GM12891 (cell line): ENCODE measurements around the gene LRP1.
A peak's percentile ranks its signal among the peaks of the same experiment; 100 is the strongest.

ENCODE experiments used
- DNase-seq: peaks from one replicate; pipeline ENCODE4 v3.0.0; 2011; ENCODE audit warnings: low spot score; ENCODE audit not compliant: insufficient read length
- FAIRE-seq: peaks from 2 replicates; lab custom pipeline; 2011; peaks lifted over from hg19 to GRCh38; lab: Jason Lieb, UNC
- PAX5 ChIP-seq: IDR thresholded peaks from 2 replicates; pipeline ENCODE4 v1.6.1; 2011; ENCODE audit warnings: low read length, moderate library complexity, mild to moderate bottlenecking; ENCODE audit not compliant: insufficient read depth, severe bottlenecking
- POLR2A ChIP-seq: IDR thresholded peaks from 2 replicates; pipeline ENCODE4 v1.6.1; 2011; ENCODE audit warnings: low read depth, low read length, control low read depth
- POLR2AphosphoS5 ChIP-seq: IDR thresholded peaks from 2 replicates; pipeline ENCODE4 v1.6.1; 2011; ENCODE audit warnings: low read depth, low read length, control low read depth
- POU2F2 ChIP-seq: IDR thresholded peaks from 2 replicates; pipeline ENCODE4 v1.6.1; 2011; ENCODE audit warnings: low read depth, mild to moderate bottlenecking, control low read depth, low read length, moderate library complexity
- SPI1 ChIP-seq: IDR thresholded peaks from 2 replicates; pipeline ENCODE4 v1.6.1; 2011; ENCODE audit warnings: low read depth, low read length, control low read depth
- TAF1 ChIP-seq: IDR thresholded peaks from 2 replicates; pipeline ENCODE4 v1.6.1; 2011; ENCODE audit warnings: low read depth, low read length, control low read depth

Gene LRP1

GRCh38 chr12:57093415-57094207 lies 34.7 kb upstream of the LRP1 start:
- no peak for TF ChIP-seq PAX5
- TF ChIP-seq TAF1, result 0 out of 2 replicates have a peak, but pooled peaks have one; percentile 64
- TF ChIP-seq POU2F2, result peak; percentile 42; the same call in 1 of the 2 replicates
- no peak; the same call in 1 of the 2 replicates for TF ChIP-seq POLR2AphosphoS5
- TF ChIP-seq POLR2A, result peak; percentile 62
- peak; percentile 59 for TF ChIP-seq SPI1
- DNase-seq (peak; percentile 86), FAIRE-seq (peak; percentile 98)

- no peak for DNase-seq
- TF ChIP-seq SPI1 (no peak), POLR2A (peak; percentile 56; the same call in 1 of the 2 replicates), PAX5 (no peak), POU2F2 (no peak), POLR2AphosphoS5 (peak; percentile 73), TAF1 (no peak)
- FAIRE-seq, result no peak
Measured at GRCh38 chr12:57094208-57095160, 33.8 kb upstream of the LRP1 start.

DNA sequence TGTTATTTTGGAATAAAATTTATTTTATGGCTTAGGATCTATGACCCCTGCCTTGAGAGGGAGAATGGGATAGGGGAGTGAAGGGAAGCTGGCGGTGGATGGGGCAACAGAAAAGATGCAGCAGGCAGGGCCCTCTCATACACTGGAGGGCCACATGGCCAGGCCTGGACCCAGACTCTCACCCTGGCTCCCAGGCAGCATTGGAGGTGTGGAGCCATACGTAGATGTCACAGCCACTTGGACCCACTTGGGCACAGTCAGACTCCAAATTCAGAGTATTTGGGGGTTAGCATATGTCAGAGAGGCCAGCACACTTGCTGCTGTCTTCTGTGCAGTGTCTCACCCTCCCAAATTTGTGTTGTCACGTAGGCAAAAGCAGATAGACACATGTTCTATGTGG lies 32.8 kb upstream of the LRP1 start:
- TF ChIP-seq POLR2A (no peak), POLR2AphosphoS5 (no peak), PAX5 (no peak), SPI1 (no peak), TAF1 (no peak), POU2F2 (no peak)
- DNase-seq (no peak), FAIRE-seq (no peak)

- no peak for FAIRE-seq
- TF ChIP-seq TAF1, result no peak
- no peak for TF ChIP-seq PAX5
- no peak for TF ChIP-seq POLR2AphosphoS5
- TF ChIP-seq POU2F2, result no peak
- TF ChIP-seq SPI1, result no peak
- TF ChIP-seq POLR2A, result no peak
- no peak for DNase-seq
Measured at GRCh38 chr12:57096099-57096572, 32.1 kb upstream of the LRP1 start.

DNA sequence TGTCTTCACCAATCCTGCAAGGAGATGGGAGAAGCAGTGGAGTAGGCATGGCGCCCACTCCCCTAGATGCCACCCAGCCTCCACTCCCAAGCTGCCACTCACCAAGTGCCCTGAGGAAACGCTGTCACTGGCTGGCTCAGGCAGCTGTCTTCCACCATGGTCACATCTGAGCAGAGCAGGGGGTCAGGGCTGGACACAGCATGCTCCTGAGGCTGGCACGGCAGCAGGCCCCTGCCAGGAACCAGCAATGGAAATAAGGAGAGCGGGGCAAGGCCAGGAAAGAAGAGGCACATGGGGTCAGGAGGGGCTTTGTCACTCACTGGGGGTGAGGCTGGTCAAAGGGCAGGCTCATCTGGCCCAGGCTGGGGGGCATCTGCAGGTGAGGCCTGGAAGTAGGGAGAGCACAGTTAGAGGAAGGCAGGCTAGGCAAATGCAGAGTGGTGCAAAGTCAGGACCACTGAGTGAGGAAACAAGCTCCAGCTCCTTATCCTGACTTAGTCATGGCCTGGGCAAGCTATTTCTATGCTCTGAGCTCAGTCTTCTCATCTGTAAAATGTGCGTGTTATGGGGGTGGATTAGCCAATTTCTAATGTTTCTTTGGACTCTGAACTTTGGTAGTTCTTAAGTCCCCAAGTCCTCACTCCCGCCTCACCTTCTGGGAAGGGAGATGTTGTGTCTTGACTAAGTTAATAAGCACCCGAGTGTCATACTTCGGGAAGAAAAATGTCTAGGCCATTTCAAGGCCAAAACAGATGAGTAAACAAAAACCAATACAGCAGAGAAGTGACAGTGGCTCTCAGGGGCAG lies 31.3 kb upstream of the LRP1 start:
- FAIRE-seq, result no peak
- no peak for DNase-seq
- no peak for TF ChIP-seq POLR2AphosphoS5
- TF ChIP-seq POU2F2, result no peak
- TF ChIP-seq SPI1, result no peak
- TF ChIP-seq PAX5, result no peak
- TF ChIP-seq POLR2A, result no peak
- TF ChIP-seq TAF1, result no peak

DNA sequence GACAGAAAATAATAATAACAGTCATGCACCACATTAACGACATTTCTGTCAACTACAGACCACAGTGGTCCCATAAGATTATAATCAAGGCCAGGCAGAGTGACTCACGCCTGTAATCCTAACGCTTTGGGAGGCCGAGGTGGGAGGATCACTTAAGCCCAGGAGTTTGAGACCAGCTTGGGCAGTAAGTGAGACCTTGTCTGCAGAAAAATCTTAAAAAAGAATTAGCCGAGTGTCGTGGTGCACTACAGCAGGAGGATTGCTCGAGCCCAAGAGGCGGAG lies 30.8 kb upstream of the LRP1 start:
- DNase-seq (no peak), FAIRE-seq (no peak)
- TF ChIP-seq SPI1 (no peak), TAF1 (no peak), POU2F2 (no peak), PAX5 (no peak), POLR2A (no peak), POLR2AphosphoS5 (no peak)

- DNase-seq (no peak), FAIRE-seq (no peak)
Measured at GRCh38 chr12:57098546-57098945, 29.7 kb upstream of the LRP1 start.

GRCh38 chr12:57099047-57099714 lies 29.1 kb upstream of the LRP1 start:
- DNase-seq, result no peak
- FAIRE-seq, result no peak
- no peak for TF ChIP-seq TAF1
- no peak for TF ChIP-seq POU2F2
- no peak for TF ChIP-seq PAX5
- 0 out of 2 replicates have a peak, but pooled peaks have one; percentile 0 for TF ChIP-seq POLR2AphosphoS5
- TF ChIP-seq POLR2A, result no peak
- no peak for TF ChIP-seq SPI1

More at GRCh38 chr12:57098546-57098945, 29.7 kb upstream of the LRP1 start:
- TF ChIP-seq POLR2AphosphoS5 (no peak), TAF1 (no peak), POU2F2 (no peak), PAX5 (no peak), SPI1 (no peak), POLR2A (no peak)
